Heart right ventricle (tissue), 12 donors: ENCODE measurements around the gene CSNK1A1L. TPM values are rescaled to one million over a fixed set of nuclear protein-coding genes. Genes with fewer than 3 reads are reported as not detected.

Source experiments
- polyA plus RNA-seq, 2 donors: library from polyadenylated mRNA; stranded (reverse); fragments of 200-250 nt; gene quantifications; one replicate each; pipeline ENCODE4 v1.2.3, GENCODE V29; 2013
- total RNA-seq, 10 donors: library from RNA; stranded (reverse); fragmentation: NEBNext Ultra II Directional in 3 of 10; extraction: Animal tissue kit (Norgen Biotek cat#: 25700) in 3 of 10; gene quantifications; one replicate each; pipeline versions ENCODE4 v1.2.1 to v1.2.4, GENCODE V29; 2021 to 2023
- donor health status: ischemic (EF 13 %, LVEDD 7.1; RV severe dilation, severe dysfunction).
- donor health status: healthy with polysubstance abuse.
- donor health status: DM: no; HTN: yes; CAD: no.
- donor health status: DM: no; HTN: no; CAD: no.
- donor health status: ischemic (EF 25% LVEDD 6.9; RV normal size, moderate dysfunction).
- donor health status: ischemic (EF 25% LVEDD 5.7; RV mildly dilated, moderate dysfunction).
- donor health status: healthy.
- donor health status: nonischemic (EF 11% LVEDD 7.7; RV severe dilation, severe dysfunction).
- donor health status: DM: yes; HTN: yes; CAD: no.
- donor health status: PGD.
- donor health status: ischemic (EF 29% LVEDD 5.4; RV normal size, mild dysfunction).
- donor health status: nonischemic (EF 23%, LVEDD 6.1; RV moderate dilation, normal function).

The CSNK1A1L gene
- total and polyA plus RNA-seq, 12 donors = not detected

Other genes starting within 250 kb of the CSNK1A1L start
- gene SMAD9, start 185.4 kb downstream of the CSNK1A1L start, total RNA-seq = 1 to 10 TPM; 2.4 to 7.8 (median 3.5) TPM
- 1 to 10 TPM; 1.2 to 1.3 TPM for gene SMAD9, start 185.4 kb downstream of the CSNK1A1L start, polyA plus RNA-seq
- gene ALG5, start 106.3 kb downstream of the CSNK1A1L start, total RNA-seq = 10 to 100 TPM in 4 of 10 donors, 1 to 10 TPM in 6; 7.3 to 17.5 (median 9.5) TPM
- gene ALG5, start 106.3 kb downstream of the CSNK1A1L start, polyA plus RNA-seq = 10 to 100 TPM; 18.1 to 29.6 TPM
- gene EXOSC8, start 104.9 kb downstream of the CSNK1A1L start, total RNA-seq = 10 to 100 TPM; 19.0 to 31.1 (median 24.7) TPM
- gene EXOSC8, start 104.9 kb downstream of the CSNK1A1L start, polyA plus RNA-seq = 10 to 100 TPM; 33.9 to 70.0 TPM
- gene SUPT20H, start 46.0 kb downstream of the CSNK1A1L start, total RNA-seq = 10 to 100 TPM; 19.9 to 31.9 (median 27.0) TPM
- gene SUPT20H, start 46.0 kb downstream of the CSNK1A1L start, polyA plus RNA-seq = 10 to 100 TPM; 17.7 to 28.8 TPM